GM19438 (cell line): Measurements from ENCODE around the gene RNF34.

Experiments used
- ATAC-seq: cut with Tn5 transposase; IDR thresholded peaks from one replicate; pipeline ENCODE4 v1.9.1; 2021; ENCODE audit warnings: low read depth; ENCODE audit not compliant: unreplicated experiment

The RNF34 gene

DNA sequence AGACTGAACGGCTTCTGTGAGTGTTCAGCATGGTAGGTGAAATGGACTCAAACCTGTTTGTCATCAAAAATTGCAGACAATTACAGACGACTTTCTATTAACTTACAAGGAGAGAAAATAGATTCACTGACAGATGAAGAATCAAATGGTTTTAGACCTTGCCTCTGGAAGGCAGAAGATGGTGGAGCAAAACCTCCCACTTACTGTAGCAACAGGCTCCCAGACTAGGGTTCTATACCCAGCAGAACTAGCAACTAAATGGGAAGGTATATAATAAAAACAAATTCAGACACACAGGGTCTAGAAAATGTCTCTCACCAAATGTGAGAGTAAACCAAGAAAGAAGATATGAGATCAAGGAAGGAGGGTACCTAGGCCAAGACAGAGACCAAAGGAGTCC lies 36.8 kb downstream of the RNF34 start:
- ATAC-seq: no peak

DNA sequence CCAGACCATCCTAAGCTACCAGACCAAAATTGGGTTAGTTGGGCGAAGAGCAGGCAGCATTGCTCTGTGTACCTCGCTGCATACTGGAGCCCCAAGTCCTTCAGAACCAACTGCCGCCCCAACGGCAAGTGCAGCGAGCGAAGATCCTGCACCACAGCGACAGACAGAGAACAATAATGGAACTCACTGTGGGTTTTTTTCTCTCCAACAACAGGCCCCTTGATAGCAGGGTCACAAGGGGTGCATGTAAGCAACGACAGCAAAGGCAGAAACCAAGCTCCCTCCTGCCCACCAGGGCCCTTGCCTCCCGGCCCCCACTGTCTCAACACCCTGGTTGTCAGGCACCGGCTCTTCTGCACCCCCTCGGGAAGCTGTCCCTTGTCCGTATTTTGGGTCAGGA lies 39.0 kb downstream of the RNF34 start:
- ATAC-seq: no peak

DNA sequence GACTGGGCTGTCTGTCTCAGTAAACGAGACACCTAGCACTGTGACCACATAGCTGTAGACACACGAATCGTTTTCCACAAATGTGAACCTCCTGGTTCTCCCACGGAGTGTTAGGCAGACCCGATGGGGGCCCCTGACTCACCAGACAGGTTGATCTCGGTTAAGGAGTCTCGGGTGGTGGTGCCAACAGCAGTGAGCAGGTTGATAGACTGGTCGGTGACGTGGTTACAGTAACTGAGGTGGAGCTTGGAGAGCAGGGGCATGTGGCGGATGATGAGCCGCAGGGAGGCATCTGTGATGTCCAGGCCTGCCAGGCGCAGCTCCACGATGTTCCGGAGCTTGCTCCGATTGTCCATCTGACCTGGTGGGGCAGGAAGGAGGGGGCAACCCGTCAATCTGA lies 39.8 kb downstream of the RNF34 start:
- no peak for ATAC-seq

GRCh38 chr12:121440768-121441167 lies 40.9 kb downstream of the RNF34 start:
- ATAC-seq: no peak

- ATAC-seq: no peak
Measured at GRCh38 chr12:121441555-121441954, 41.6 kb downstream of the RNF34 start.

DNA sequence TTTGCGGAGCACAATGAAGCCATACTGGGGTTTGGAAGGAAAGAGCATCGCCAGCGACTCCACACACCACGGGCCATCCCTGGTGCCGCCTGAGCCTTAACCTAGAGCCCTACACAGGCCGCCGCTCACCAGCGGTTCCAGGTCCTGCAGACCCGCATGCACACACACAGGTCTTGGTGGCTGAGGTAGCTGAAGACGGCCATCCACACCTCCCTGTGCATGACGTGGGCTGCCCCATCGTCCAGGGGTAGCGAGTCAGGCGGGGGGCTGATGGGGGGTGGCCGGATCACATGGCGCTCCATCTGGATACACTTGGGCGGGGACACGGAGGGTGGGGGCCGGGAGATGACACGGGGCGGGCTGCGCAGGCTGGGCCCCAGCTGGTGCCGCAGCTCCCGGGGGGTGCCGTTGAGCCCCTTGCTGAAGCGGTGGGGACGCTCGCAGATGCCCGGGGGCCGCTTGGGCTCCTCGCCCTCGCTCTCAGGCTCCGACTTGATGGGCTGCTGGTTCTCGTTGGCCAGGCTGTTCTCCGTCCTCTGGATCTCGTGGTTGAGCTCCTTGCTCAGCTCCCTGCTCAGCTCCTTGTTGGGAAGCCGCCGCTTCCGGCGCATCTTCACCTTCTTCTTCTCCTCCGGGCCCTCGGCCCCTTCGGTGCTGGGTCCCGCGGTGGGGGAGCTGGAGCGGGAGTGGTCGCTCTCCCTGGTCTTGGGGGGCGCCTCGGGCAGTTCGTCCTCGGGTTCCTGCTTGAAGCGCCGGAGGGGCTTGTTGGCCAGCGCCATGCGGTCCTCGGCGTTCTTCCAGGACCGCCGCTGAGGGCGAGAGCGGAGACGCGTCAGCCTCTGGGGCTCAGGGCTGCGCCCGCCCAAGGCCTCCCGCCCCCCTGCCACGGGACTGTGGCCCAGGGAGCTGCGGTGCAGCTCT lies 42.4 kb downstream of the RNF34 start:
- ATAC-seq: no peak

GRCh38 chr12:121443193-121443870 lies 43.4 kb downstream of the RNF34 start:
- ATAC-seq: no peak

- no peak for ATAC-seq
Measured at GRCh38 chr12:121443911-121444841, 44.3 kb downstream of the RNF34 start.

DNA sequence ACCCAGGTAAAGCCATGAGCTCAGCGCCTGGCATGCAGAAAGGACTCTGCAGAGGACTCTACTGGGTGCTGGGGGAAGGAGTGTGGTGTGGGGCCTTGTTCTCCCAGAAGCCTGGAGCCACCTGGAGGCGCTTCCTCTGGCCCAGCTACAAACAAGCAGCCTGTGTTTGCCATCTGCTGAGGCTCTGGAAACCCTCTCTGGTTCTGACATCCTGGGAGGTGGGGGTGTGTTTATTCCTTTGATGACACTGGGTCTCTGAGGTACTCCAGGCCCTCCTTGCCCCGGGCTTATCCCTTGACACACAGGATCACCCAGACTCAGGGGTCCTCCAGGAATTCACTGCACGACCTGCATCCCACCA lies 44.9 kb downstream of the RNF34 start:
- ATAC-seq: no peak

DNA sequence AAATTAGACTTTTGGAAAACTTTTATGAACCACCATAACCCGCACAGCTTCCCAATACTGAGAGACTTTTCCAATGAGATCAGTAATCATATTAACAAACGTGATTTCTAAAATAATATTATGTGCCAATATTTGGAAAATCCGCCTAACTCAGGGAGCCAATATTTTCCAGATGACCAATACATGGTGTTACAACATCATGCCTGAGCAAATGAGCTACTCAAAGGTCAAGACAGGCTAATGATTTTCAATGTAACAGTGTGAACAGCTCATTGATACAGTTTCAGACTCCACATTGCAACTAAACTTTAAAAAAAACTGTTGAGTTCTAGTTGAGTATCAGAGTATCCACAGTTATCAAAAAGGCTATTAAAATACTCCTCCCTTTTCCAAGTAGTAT lies 46.8 kb downstream of the RNF34 start:
- no peak for ATAC-seq

- no peak for ATAC-seq
Measured at GRCh38 chr12:121448771-121449315, 48.9 kb downstream of the RNF34 start.

DNA sequence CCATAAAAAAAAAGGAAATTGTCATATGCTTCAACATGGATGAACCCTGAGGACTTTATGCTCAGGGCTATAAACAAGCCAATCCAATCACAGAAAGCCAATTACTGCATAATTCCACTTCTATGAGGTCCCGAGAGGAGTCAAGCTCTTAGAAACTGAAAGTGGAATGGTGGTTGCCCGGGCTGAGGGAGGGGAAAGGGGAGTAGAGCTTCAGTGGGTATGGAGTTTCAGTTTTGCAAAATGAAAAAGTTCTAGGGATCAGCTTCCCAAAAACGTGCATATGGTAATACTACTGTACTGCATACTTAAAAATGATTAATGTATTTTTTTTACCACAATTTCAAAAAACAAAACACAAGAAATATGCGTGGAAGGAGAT lies 52.0 kb downstream of the RNF34 start:
- no peak for ATAC-seq

GRCh38 chr12:121452340-121452984 lies 52.5 kb downstream of the RNF34 start:
- ATAC-seq: no peak

- ATAC-seq: no peak
Measured at GRCh38 chr12:121452985-121453360, 53.1 kb downstream of the RNF34 start.

DNA sequence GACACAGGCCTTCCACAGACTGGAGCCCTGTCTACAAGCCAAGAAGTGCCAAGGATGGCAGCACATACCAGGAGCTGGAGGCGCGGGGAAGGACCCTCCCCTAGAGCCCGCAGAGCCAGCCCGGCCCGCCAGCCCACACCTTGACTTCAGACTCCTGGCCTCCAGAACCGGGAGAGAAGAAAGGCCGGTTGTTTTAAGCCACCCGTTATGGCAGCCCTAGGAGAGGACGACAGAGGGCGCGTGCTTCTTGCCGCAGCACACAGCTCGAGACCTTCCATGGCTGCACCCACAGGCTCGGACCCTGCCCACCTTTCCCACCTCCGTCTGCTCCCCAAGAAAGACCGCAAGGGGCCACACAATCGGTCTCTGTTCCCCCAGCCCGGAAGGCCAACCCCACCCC lies 53.7 kb downstream of the RNF34 start:
- no peak for ATAC-seq

- ATAC-seq: no peak
Measured at GRCh38 chr12:121454921-121455320, 55.0 kb downstream of the RNF34 start.

DNA sequence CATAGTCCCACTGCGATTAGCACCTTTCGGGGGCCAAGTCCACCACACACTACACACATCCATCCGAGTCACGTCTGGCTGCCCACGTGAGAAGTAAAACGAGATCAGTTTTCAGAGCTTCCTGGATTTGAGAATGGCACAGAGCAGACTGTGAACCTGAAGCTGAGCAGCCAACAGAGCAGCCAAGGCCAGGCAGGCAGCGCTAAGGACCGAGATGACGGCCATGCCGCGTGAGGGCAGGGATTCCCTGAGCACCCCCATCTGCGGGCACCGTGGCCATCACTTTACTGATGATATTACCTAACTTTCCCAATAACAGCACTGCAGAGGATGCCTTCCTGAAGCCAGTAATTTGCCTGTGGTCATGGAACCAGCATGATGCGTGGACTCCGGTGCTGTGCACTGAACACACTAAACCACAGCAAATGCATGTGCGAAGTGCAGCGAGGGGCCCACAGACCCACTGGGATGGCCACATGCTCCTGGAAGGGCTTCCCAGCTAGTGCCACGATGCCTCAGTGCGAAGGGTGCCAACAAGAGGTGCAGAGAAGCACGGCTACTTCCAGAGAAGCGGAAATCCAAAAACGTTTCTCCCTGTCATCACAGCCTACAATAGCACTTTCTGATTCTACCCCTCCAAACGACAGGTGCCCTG lies 56.0 kb downstream of the RNF34 start:
- no peak for ATAC-seq

GRCh38 chr12:121456551-121456950 lies 56.6 kb downstream of the RNF34 start:
- no peak for ATAC-seq

DNA sequence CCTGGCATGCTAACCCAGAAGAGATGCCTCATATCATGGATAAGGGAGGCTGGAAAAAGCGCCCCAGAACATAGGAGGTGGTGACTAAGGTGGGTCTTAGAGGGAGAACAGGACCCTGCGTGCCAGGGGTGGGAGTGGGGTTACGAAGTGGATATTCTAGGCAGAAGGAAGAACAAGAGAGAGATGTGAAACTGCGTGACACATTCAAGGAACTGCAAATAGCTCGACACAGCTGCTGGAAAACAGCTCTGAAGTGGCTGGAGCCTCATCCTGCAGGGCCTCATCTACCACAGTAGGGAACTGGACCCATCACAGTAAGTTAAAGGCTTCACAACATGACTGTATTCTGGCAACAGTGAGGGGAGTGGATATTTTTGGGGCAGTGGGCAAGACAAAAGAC lies 61.1 kb downstream of the RNF34 start:
- ATAC-seq: no peak

GRCh38 chr12:121464331-121464730 lies 64.4 kb downstream of the RNF34 start:
- no peak for ATAC-seq
